IMR-90 (cell line): ENCODE data around the gene EIF2B1. TPM values are rescaled to one million over a fixed set of nuclear protein-coding genes. Genes with fewer than 3 reads are reported as not detected.
A peak's percentile ranks its signal among the peaks of the same experiment; 100 is the strongest.

Source experiments
- ATAC-seq: fragments of 200-7000 bp; cut with Tn5 transposase; 2 replicates; pipeline ENCODE4 v1.9.1; 2020; ENCODE audit warnings: low read depth, mild to moderate bottlenecking, moderate library complexity
- BruUV-seq: library from RNA; stranded (reverse); fragments of 400-500 nt; replicated peaks from 2 replicates; lab custom pipeline; 2021; lab: Mats Ljungman, UMichigan
- CTCF ChIA-PET: fragments of 300-600 bp; formaldehyde crosslinking; extraction: SDS; loops from one replicate; lab custom pipeline; 2021; ENCODE audit warnings: antibody characterized with exemption; lab: Yijun Ruan, JAX
- POLR2A ChIA-PET: fragments of 300-600 bp; sonication (Branson Sonifier 250); formaldehyde crosslinking; loops from one replicate; lab custom pipeline; 2022; ENCODE audit warnings: antibody characterized with exemption; ENCODE audit not compliant: unreplicated experiment; lab: Charles Lee
- DNase-seq: peaks from one replicate; pipeline ENCODE4 v3.0.0; 2013
- H2AFZ ChIP-seq: replicated peaks from 2 replicates; pipeline ENCODE3; 2013; ENCODE audit warnings: low read length, mild to moderate bottlenecking; ENCODE audit not compliant: poor library complexity
- H2AK5ac ChIP-seq: 2 replicates; pipeline ENCODE4 v1.6.1; 2013; ENCODE audit warnings: low read depth, low read length, inconsistent platforms
- H2AK9ac ChIP-seq: replicated peaks from 2 replicates; pipeline ENCODE3; 2013; ENCODE audit warnings: mild to moderate bottlenecking, low read depth, low read length, moderate library complexity; ENCODE audit not compliant: poor library complexity
- H2BK120ac ChIP-seq: 2 replicates; pipeline ENCODE4 v1.6.1; 2013; ENCODE audit warnings: low read depth, low read length, inconsistent platforms
- H2BK15ac ChIP-seq: 3 replicates; pipeline ENCODE4 v1.6.1; 2013; ENCODE audit warnings: low read depth, low read length, inconsistent platforms
- H2BK20ac ChIP-seq: 2 replicates; pipeline ENCODE4 v1.6.1; 2013; ENCODE audit warnings: low read depth, mild to moderate bottlenecking, inconsistent platforms, low read length, moderate library complexity
- H2BK5ac ChIP-seq: 2 replicates; pipeline ENCODE4 v1.6.1; 2013; ENCODE audit warnings: mild to moderate bottlenecking, low read depth, low read length, inconsistent platforms; ENCODE audit not compliant: poor library complexity, severe bottlenecking
- H3K14ac ChIP-seq: replicated peaks from 2 replicates; pipeline ENCODE4 v1.6.1; 2013; ENCODE audit warnings: low read depth, low read length, inconsistent platforms
- H3K18ac ChIP-seq: 2 replicates; pipeline ENCODE4 v1.6.1; 2013; ENCODE audit warnings: low read depth, low read length, control low read depth
- H3K23ac ChIP-seq: 2 replicates; pipeline ENCODE4 v1.6.1; 2013; ENCODE audit warnings: low read depth, low read length, inconsistent platforms
- H3K27ac ChIP-seq: 2 replicates; pipeline ENCODE4 v1.5.1; 2013; ENCODE audit warnings: mild to moderate bottlenecking, control low read depth, low read length; ENCODE audit not compliant: insufficient read depth
- H3K27me3 ChIP-seq: 2 replicates; pipeline ENCODE4 v1.6.1; 2013; ENCODE audit warnings: low read length; ENCODE audit not compliant: control insufficient read depth, insufficient read depth
- H3K36me3 ChIP-seq: 2 replicates; pipeline ENCODE4 v1.6.1; 2013; ENCODE audit warnings: low read length, mixed read lengths; ENCODE audit not compliant: control insufficient read depth, insufficient read depth
- H3K4ac ChIP-seq: 2 replicates; pipeline ENCODE4 v1.6.1; 2013; ENCODE audit warnings: low read depth, low read length, inconsistent platforms
- H3K4me1 ChIP-seq: 2 replicates; pipeline ENCODE4 v1.6.1; 2013; ENCODE audit warnings: low read length, mixed read lengths; ENCODE audit not compliant: control insufficient read depth, insufficient read depth
- H3K4me2 ChIP-seq: 2 replicates; pipeline ENCODE4 v1.6.1; 2013; ENCODE audit warnings: low read depth, mild to moderate bottlenecking, control low read depth, low read length, moderate library complexity
- H3K4me3 ChIP-seq: 2 replicates; pipeline ENCODE4 v1.5.1; 2013; ENCODE audit warnings: low read depth, mild to moderate bottlenecking, control low read depth, low read length, moderate library complexity; ENCODE audit not compliant: insufficient read depth
- H3K56ac ChIP-seq: 2 replicates; pipeline ENCODE4 v1.6.1; 2013; ENCODE audit warnings: low read length, inconsistent platforms; ENCODE audit not compliant: insufficient read depth; ENCODE audit errors: extremely low read depth
- H3K79me1 ChIP-seq, 2 experiments: 2 replicates each; pipeline ENCODE4 v1.6.1; 2013; ENCODE audit warnings: low read length in 2 of 2, inconsistent platforms in 1 of 2, low read depth in 1 of 2
- H3K9ac ChIP-seq: 2 replicates; pipeline ENCODE4 v1.6.1; 2013; ENCODE audit warnings: low read depth, low read length, control low read depth
- H3K9me1 ChIP-seq: 2 replicates; pipeline ENCODE4 v1.6.1; 2013; ENCODE audit warnings: low read length, inconsistent platforms; ENCODE audit not compliant: insufficient read depth
- H3K9me3 ChIP-seq: 2 replicates; pipeline ENCODE4 v1.6.1; 2013; ENCODE audit warnings: low read length; ENCODE audit not compliant: control insufficient read depth, insufficient read depth
- H4K20me1 ChIP-seq: 2 replicates; pipeline ENCODE4 v1.6.1; 2013; ENCODE audit warnings: low read length, inconsistent platforms; ENCODE audit not compliant: insufficient read depth
- H4K5ac ChIP-seq: 2 replicates; pipeline ENCODE4 v1.6.1; 2013; ENCODE audit warnings: mild to moderate bottlenecking, low read depth, low read length, control low read depth
- H4K8ac ChIP-seq, 2 experiments: 2 replicates each; pipeline ENCODE4 v1.6.1; 2013; ENCODE audit warnings: low read depth in 2 of 2, low read length in 2 of 2, control low read depth in 1 of 2, inconsistent platforms in 1 of 2
- H4K91ac ChIP-seq: 2 replicates; pipeline ENCODE4 v1.6.1; 2013; ENCODE audit warnings: low read depth, low read length, inconsistent platforms; ENCODE audit not compliant: insufficient read depth
- BHLHE40 ChIP-seq: fragments of 150-350 bp; IDR thresholded peaks from 2 replicates; pipeline ENCODE4 v1.6.1; 2016; ENCODE audit warnings: mild to moderate bottlenecking, low read depth, low read length
- CEBPB ChIP-seq: IDR thresholded peaks from 2 replicates; pipeline ENCODE4 v1.6.1; 2012; ENCODE audit warnings: low read depth, low read length, improper control_type of control experiment
- CHD1 ChIP-seq: IDR thresholded peaks from 2 replicates; pipeline ENCODE4 v1.6.1; 2012; ENCODE audit warnings: low read depth, low read length, improper control_type of control experiment
- ELK1 ChIP-seq: fragments of 150-350 bp; IDR thresholded peaks from 2 replicates; pipeline ENCODE4 v1.6.1; 2016; ENCODE audit warnings: low read depth, mild to moderate bottlenecking, low read length, moderate library complexity, borderline replicate concordance
- FOS ChIP-seq: fragments of 150-350 bp; IDR thresholded peaks from 2 replicates; pipeline ENCODE4 v1.6.1; 2016; ENCODE audit warnings: low read depth, low read length
- MAFK ChIP-seq: IDR thresholded peaks from 2 replicates; pipeline ENCODE4 v1.6.1; 2012; ENCODE audit warnings: low read depth, low read length, improper control_type of control experiment
- MAZ ChIP-seq: IDR thresholded peaks from 2 replicates; pipeline ENCODE4 v1.6.1; 2012; ENCODE audit warnings: low read depth, mild to moderate bottlenecking, low read length, improper control_type of control experiment, moderate library complexity, borderline replicate concordance
- MXI1 ChIP-seq: IDR thresholded peaks from 2 replicates; pipeline ENCODE4 v1.6.1; 2012; ENCODE audit warnings: low read depth, mild to moderate bottlenecking, low read length, moderate library complexity, borderline replicate concordance
- NFE2L2 ChIP-seq: fragments of 150-350 bp; IDR thresholded peaks from 2 replicates; pipeline ENCODE4 v1.6.1; 2016; ENCODE audit warnings: low read depth, mild to moderate bottlenecking, low read length
- POLR2A ChIP-seq: IDR thresholded peaks from 2 replicates; pipeline ENCODE4 v1.6.1; 2012; ENCODE audit warnings: mild to moderate bottlenecking, low read depth, low read length
- RAD21 ChIP-seq: IDR thresholded peaks from 2 replicates; pipeline ENCODE4 v1.6.1; 2012; ENCODE audit warnings: low read length, improper control_type of control experiment
- RCOR1 ChIP-seq: IDR thresholded peaks from 2 replicates; pipeline ENCODE4 v1.6.1; 2012; ENCODE audit warnings: mild to moderate bottlenecking, low read length, improper control_type of control experiment; ENCODE audit not compliant: insufficient replicate concordance
- RFX5 ChIP-seq: IDR thresholded peaks from 2 replicates; pipeline ENCODE4 v1.8.0; 2012; ENCODE audit warnings: low read depth, mild to moderate bottlenecking, low read length, moderate library complexity
- SMC3 ChIP-seq: fragments of 150-350 bp; IDR thresholded peaks from 2 replicates; pipeline ENCODE4 v1.6.1; 2016; ENCODE audit warnings: low read depth, mild to moderate bottlenecking, antibody characterized with exemption, low read length, moderate library complexity
- WGBS, 2 experiments: methylation state at CpG; one replicate each; pipeline versions ENCODE4 v1.1.5 to v1.1.7; 2013; ENCODE audit warnings: missing lambda C conversion rate in 2 of 2; ENCODE audit not compliant: insufficient read length in 1 of 2; ENCODE audit errors: extremely low coverage in 2 of 2; 5-methylcytosine and 5-hydroxymethylcytosine counted together
- dilution Hi-C: fragments of 300-500 bp; cut with HindIII; formaldehyde crosslinking; loops from one replicate; pipeline ENCODE4 v1.14.3; 2018; ENCODE audit warnings: low sequenced_read_pairs; ENCODE audit not compliant: unreplicated experiment
- in situ Hi-C: fragments of 300-500 bp; cut with MboI; formaldehyde crosslinking; loops from 3 replicates; pipeline ENCODE4 v1.14.3; 2019; ENCODE audit warnings: low sequenced_read_pairs, inconsistent platforms, mixed read lengths
- intact Hi-C: fragments of 100-400 bp; cut with micrococcal nuclease; formaldehyde crosslinking; loops from 2 replicates; pipeline ENCODE4 v1.10.0; 2022
- polyA plus RNA-seq, 3 experiments: library from polyadenylated mRNA; depleted of rRNA; stranded (reverse); fragments of >200 nt; gene quantifications; 2 replicates each; pipeline ENCODE4 v1.2.3, GENCODE V29; 2012; ENCODE audit warnings: low replicate concordance in 1 of 3
- total RNA-seq: library from RNA; depleted of rRNA; stranded (reverse); fragments of >200 nt; gene quantifications from 2 replicates; pipeline ENCODE4 v1.2.3, GENCODE V29; 2012
- TF ChIP-seq, protein P1 (sequence below): conservative IDR thresholded peaks from 2 replicates; pipeline ENCODE4 v1.5.1; 2012; ENCODE audit warnings: mild to moderate bottlenecking, low read depth, low read length, improper control_type of control experiment
- TF ChIP-seq, protein P2 (sequence below): fragments of 150-350 bp; IDR thresholded peaks from 2 replicates; pipeline ENCODE4 v1.6.1; 2017; ENCODE audit warnings: mild to moderate bottlenecking, antibody characterized with exemption, low read length, low read depth

The EIF2B1 gene
- total and polyA plus RNA-seq, 2 of the 4 experiments (the other 2 are of a cell fraction), result 33.9 to 45.9 TPM

DNA sequence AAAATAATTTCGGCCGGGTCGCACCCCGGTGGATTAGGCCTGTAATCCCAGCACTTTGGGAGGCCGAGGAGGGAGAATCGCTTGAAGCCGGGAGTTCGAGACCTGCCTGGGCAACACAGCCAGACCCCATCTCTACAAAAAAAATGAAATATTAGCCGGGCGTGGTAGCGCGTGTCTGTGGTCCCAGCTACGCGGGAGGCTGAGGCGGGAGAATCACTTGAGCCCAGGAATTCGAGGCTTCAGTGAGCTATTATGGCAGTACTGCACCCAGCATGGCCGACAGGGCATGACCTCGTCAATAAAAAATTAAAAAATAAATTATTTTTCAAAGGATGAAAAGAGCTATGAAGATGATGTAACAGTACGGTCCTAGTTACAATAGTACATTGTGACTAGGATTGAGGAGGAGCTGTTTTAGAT lies 666 bp upstream of the EIF2B1 start:
- Histone ChIP-seq H2BK120ac (no peak overlapping the region), H3K27ac (peak overlapping the region; percentile 65), H3K36me3 (peaks cover 11% of the 10 kb centered on the region), H3K18ac (no peak overlapping the region), H4K91ac (0 out of 2 replicates have a peak overlapping the region, but pooled peaks have one; percentile 67), H3K4me2 (peak overlapping the region; percentile 65), H2AFZ (peak overlapping the region; percentile 90), H3K4me3 (peak overlapping the region; percentile 77), H4K5ac (peak overlapping the region; percentile 71; the same call in 1 of the 2 replicates), H3K9ac (peak overlapping the region; percentile 88), H3K9me1 (0 out of 2 replicates have a peak, but pooled peaks cover 3% of the 10 kb centered on the region), H4K20me1 (no peaks in the 10 kb centered on the region), H4K8ac (peak overlapping the region; percentile 81 to 98), H3K27me3 (no peaks in the 10 kb centered on the region), H2AK5ac (peak overlapping the region; percentile 12; the same call in 1 of the 2 replicates), H2BK5ac (peak overlapping the region; percentile 52), H2AK9ac (peak overlapping the region; percentile 86), H3K56ac (peak overlapping the region; percentile 82), H3K9me3 (no peaks in the 10 kb centered on the region), H3K79me1 (peaks cover 28 to 50% of the 10 kb centered on the region in 2 experiments), H3K4me1 (peaks cover 4% of the 10 kb centered on the region), H2BK15ac (no peak overlapping the region), H2BK20ac (no peak overlapping the region), H3K23ac (no peak overlapping the region), H3K14ac (peak overlapping the region; percentile 95), H3K4ac (peak overlapping the region; percentile 89)
- in situ Hi-C loops, result no loop called here
- no peak for TF ChIP-seq MAZ
- no peak for TF ChIP-seq ELK1
- TF ChIP-seq RFX5, result no peak
- TF ChIP-seq CHD1, result no peak
- TF ChIP-seq NFE2L2, result no peak
- TF ChIP-seq BHLHE40, result no peak
- no peak for TF ChIP-seq MAFK
- TF ChIP-seq FOS, result no peak
- TF ChIP-seq RAD21, result no peak
- TF ChIP-seq, protein P1, sequence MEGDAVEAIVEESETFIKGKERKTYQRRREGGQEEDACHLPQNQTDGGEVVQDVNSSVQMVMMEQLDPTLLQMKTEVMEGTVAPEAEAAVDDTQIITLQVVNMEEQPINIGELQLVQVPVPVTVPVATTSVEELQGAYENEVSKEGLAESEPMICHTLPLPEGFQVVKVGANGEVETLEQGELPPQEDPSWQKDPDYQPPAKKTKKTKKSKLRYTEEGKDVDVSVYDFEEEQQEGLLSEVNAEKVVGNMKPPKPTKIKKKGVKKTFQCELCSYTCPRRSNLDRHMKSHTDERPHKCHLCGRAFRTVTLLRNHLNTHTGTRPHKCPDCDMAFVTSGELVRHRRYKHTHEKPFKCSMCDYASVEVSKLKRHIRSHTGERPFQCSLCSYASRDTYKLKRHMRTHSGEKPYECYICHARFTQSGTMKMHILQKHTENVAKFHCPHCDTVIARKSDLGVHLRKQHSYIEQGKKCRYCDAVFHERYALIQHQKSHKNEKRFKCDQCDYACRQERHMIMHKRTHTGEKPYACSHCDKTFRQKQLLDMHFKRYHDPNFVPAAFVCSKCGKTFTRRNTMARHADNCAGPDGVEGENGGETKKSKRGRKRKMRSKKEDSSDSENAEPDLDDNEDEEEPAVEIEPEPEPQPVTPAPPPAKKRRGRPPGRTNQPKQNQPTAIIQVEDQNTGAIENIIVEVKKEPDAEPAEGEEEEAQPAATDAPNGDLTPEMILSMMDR, result no peak
- TF ChIP-seq MXI1, result no peak
- TF ChIP-seq SMC3, result no peak
- no peak for TF ChIP-seq RCOR1
- TF ChIP-seq, protein P2, sequence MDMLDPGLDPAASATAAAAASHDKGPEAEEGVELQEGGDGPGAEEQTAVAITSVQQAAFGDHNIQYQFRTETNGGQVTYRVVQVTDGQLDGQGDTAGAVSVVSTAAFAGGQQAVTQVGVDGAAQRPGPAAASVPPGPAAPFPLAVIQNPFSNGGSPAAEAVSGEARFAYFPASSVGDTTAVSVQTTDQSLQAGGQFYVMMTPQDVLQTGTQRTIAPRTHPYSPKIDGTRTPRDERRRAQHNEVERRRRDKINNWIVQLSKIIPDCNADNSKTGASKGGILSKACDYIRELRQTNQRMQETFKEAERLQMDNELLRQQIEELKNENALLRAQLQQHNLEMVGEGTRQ, result no peak
- no peak for TF ChIP-seq CEBPB
- TF ChIP-seq POLR2A, result no peak
- DNase-seq, result no peak
- POLR2A ChIA-PET, result no interaction called here
- CTCF ChIA-PET, result no interaction called here
- intact Hi-C loops, result no loop called here
- BruUV-seq, result no TSS peak
- 17% methylated on average over 6 of the region's 19 CpGs; no CpG with 5 or more reads in 1 of the 2 experiments for WGBS, 2 experiments
- ATAC-seq, result peak; percentile 3; the same call in 1 of the 2 replicates
- dilution Hi-C loops, result no loop called here
